ENCODE results near the gene SUSD4.

SUSD4 gene

GRCh38 chr1:223358826-223359225, 5.2 kb downstream of the SUSD4 start:
- no peak for DNase-seq (ENCODE audit: low read depth)

DNA sequence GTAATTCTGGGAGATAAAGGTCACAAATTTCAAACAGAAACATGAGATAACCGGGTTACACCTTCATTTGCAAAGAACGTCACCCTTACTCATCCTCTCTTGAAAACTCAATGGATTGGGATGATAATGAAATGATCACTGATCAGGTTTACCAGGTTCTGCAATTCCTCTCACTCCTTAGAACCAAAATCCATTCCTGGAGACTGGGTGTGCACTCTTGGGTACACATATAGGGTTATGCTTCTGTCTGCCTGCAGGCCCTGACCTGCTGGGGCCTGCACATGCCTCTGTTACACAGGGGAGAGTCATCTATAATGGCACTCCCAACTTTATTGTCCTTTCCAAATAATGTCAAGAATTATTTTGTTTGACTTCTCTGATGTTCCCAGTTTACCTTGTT, 8.3 kb downstream of the SUSD4 start:
- DNase-seq (ENCODE audit: low read depth), result no peak

GRCh38 chr1:223353939-223354338, 10.0 kb downstream of the SUSD4 start:
- DNase-seq (ENCODE audit: low read depth), result no peak

- no peak for DNase-seq (ENCODE audit: low read depth)
Observed at GRCh38 chr1:223352944-223353343, 11.0 kb downstream of the SUSD4 start.

DNA sequence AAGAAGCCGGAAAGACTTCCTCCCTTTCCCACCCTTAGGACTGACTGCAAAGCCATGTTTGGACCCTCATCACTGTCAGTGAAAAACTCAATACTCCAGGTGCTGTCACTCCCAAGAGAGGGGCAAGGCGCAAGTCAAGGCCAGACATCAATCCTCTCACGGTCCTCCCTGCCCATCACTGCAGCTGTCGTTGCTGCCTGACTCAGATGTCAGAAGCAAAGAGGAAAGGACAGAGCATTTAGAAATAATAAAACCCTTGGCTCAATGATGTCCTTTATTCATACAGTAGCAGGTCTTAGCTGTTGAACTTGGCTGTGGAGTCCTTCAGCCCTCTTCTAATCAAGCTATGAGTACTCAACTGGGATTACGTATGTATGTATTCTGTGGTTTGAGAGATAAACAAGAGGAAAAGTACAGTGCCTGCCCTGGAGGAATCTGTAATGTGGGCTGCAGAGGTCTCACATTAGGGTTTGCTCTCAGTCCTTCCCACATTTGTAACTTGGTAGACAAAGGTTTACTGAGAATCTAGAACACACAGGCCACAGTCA, 13.5 kb downstream of the SUSD4 start:
- no peak for DNase-seq (ENCODE audit: low read depth)

- no peak for DNase-seq (ENCODE audit: low read depth)
Observed at GRCh38 chr1:223349241-223349640, 14.7 kb downstream of the SUSD4 start.

- DNase-seq (ENCODE audit: low read depth), result no peak
Observed at GRCh38 chr1:223348439-223348838, 15.5 kb downstream of the SUSD4 start.

- no peak for DNase-seq (ENCODE audit: low read depth)
Observed at GRCh38 chr1:223347583-223347982, 16.4 kb downstream of the SUSD4 start.

DNA sequence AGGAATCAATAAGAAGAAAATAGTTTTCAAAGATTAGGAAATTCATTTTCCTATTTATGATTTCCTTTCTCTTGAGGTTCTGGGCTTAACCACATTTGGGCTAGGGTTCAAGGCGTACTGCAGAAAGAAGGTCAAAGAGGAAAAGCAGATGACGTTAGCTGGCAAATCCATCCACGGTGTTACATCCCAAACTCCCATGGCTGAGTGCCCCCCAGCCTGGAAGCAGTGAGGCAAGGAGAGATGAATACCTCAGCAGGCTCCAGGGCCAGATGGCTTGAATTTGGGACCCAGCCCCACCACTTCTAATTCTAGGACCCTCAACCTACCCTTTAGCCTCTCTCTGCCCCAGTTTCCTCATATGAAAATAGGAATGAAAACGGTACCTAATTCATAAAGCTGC, 17.7 kb downstream of the SUSD4 start:
- no peak for DNase-seq (ENCODE audit: low read depth)

GRCh38 chr1:223345720-223346119, 18.3 kb downstream of the SUSD4 start:
- DNase-seq (ENCODE audit: low read depth), result no peak

- no peak for DNase-seq (ENCODE audit: low read depth)
Observed at GRCh38 chr1:223344491-223344890, 19.5 kb downstream of the SUSD4 start.

- no peak for DNase-seq (ENCODE audit: low read depth)
Observed at GRCh38 chr1:223343692-223344091, 20.3 kb downstream of the SUSD4 start.

- no peak for DNase-seq (ENCODE audit: low read depth)
Observed at GRCh38 chr1:223341121-223341520, 22.9 kb downstream of the SUSD4 start.

- DNase-seq (ENCODE audit: low read depth), result no peak
Observed at GRCh38 chr1:223340637-223341036, 23.3 kb downstream of the SUSD4 start.

- no peak for DNase-seq (ENCODE audit: low read depth)
Observed at GRCh38 chr1:223339861-223340260, 24.1 kb downstream of the SUSD4 start.

DNA sequence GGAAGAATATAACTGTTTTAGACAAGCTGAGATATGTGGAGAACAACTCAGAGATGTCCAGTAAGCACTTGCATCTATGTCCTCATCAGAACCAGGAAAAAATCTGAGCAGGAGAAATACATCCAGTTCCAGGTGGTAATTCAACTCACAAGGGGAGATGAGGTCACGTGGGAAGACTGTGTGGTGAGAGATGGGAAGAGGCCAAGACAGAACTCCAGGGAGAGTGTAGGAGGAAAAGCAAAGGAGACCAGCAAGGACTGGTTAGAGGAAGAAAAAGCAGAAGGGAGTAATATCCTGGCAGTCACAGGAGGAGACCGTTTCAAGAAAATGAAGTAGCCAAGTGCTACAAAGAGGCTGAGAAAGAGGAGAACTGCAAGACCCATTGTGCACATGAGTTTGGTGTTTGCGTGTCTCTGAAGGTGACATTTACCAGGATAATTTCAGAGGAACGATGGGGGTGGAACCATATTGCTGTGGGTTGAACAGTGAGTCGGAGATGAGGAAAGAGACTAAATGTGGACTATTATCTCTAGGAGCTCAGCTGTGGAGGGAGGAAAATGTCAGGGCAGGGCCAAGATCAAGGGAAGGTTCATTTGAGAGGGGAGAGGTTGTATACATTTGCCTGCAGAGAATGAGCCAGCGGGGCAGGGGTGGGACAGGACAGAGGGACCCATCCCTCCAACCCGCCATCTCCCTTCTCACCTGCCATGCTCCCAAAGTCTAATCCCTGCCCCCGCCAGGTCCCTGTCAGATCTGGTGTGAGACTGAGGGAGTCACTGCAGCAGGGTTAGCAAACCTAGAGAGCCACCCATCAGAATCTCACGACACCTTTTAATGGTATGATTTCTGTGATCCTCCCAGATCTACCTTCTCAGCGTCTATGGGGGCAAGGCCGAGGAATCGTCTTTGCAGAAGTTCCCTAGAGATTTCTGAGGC, 24.9 kb downstream of the SUSD4 start:
- no peak for DNase-seq (ENCODE audit: low read depth)

- DNase-seq (ENCODE audit: low read depth), result no peak
Observed at GRCh38 chr1:223337174-223337869, 26.7 kb downstream of the SUSD4 start.

GRCh38 chr1:223334156-223334555, 29.8 kb downstream of the SUSD4 start:
- DNase-seq (ENCODE audit: low read depth), result no peak

DNA sequence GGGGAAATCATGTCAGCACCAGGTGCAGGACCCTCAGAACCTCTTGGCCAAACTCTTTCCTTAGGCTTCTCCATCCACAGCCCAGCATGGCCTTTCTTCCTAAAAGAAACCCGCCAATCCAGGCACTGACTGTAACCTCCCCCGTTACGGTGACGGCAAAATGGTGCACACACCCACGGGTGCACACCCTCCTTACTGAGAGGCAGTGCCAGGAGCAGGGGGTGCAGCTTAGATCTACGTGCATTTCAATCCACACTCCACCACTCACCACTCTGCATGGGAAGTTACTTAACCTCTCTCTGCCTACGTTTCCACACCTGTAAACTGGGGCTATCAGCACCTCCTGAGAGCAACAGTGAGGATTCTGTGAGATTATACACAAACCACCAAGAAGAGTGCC, 31.0 kb downstream of the SUSD4 start:
- DNase-seq (ENCODE audit: low read depth), result no peak

- DNase-seq (ENCODE audit: low read depth), result no peak
Observed at GRCh38 chr1:223331929-223332328, 32.0 kb downstream of the SUSD4 start.

DNA sequence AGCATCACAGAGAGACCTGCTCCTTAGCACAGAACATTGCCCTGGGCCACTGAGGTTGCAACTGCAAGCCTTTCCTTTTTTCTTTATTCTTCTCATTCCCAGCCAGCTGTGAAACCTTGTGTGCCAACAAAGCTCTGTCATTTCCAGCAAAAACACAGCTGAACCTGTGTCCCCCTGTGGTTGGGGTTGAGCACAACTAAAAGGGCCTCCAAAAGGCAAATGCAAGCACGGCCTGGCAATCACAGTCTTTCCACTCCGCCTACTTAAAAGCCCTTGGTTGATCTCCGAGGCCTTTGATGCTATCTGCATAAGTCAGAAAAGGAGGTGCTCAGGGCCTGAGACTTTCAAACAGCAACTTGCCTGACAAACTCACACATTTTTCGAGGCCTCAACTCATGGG, 32.7 kb downstream of the SUSD4 start:
- no peak for DNase-seq (ENCODE audit: low read depth)

- no peak for DNase-seq (ENCODE audit: low read depth)
Observed at GRCh38 chr1:223330466-223330865, 33.5 kb downstream of the SUSD4 start.
